Tibial artery (tissue), 4 donors: ENCODE results near the gene CUL3.

Source experiments
- DNase-seq, 2 donors: peaks; one replicate each; pipeline ENCODE4 v3.0.0-alpha.2; 2019
- H3K27ac ChIP-seq, 2 donors: fragments of 200-600 bp; sonication (generic) in 1 of 2; 1 replicate in 1 of 2; 2 replicates in 1 of 2; pipeline ENCODE4 v1.5.1; 2018 to 2019; ENCODE audit warnings: mild to moderate bottlenecking in 1 of 2
- H3K27me3 ChIP-seq, 2 donors: fragments of 200-600 bp; sonication (generic) in 1 of 2; one replicate each; pipeline versions ENCODE4 v1.5.1 to v1.6.0; 2016 to 2019
- H3K36me3 ChIP-seq, 3 donors: fragments of 200-600 bp; sonication (generic) in 2 of 3; one replicate each; pipeline ENCODE4 v1.5.1; 2016 to 2019; ENCODE audit warnings: mild to moderate bottlenecking in 2 of 3
- H3K4me1 ChIP-seq, 4 donors: fragments of 200-600 bp; sonication (generic) in 2 of 4; 1 replicate in 3 of 4; 2 replicates in 1 of 4; pipeline ENCODE4 v1.5.1; 2016 to 2019
- H3K4me3 ChIP-seq, 2 donors: fragments of 200-600 bp; sonication (generic) in 1 of 2; 1 replicate in 1 of 2; 2 replicates in 1 of 2; pipeline ENCODE4 v1.5.1; 2018 to 2019; ENCODE audit warnings: mild to moderate bottlenecking in 2 of 2
- H3K9me3 ChIP-seq, 3 donors: fragments of 200-600 bp; sonication (generic) in 1 of 3; one replicate each; pipeline ENCODE4 v1.5.1; 2016 to 2019
- intact Hi-C: fragments of 100-400 bp; cut with DNase I; formaldehyde crosslinking; loops from one replicate; pipeline ENCODE4 v1.15.0; 2023; ENCODE audit warnings: low total_unique reads
- TF ChIP-seq, protein P1 (sequence below), 2 experiments: fragments of 200-600 bp in 1 of 2; fragments of 450-650 bp in 1 of 2; IDR thresholded peaks; one replicate each; pipeline ENCODE4 v1.5.1; 2017 to 2019; ENCODE audit warnings: antibody characterized with exemption in 2 of 2, mild to moderate bottlenecking in 1 of 2, moderate library complexity in 1 of 2

CUL3 gene

DNA sequence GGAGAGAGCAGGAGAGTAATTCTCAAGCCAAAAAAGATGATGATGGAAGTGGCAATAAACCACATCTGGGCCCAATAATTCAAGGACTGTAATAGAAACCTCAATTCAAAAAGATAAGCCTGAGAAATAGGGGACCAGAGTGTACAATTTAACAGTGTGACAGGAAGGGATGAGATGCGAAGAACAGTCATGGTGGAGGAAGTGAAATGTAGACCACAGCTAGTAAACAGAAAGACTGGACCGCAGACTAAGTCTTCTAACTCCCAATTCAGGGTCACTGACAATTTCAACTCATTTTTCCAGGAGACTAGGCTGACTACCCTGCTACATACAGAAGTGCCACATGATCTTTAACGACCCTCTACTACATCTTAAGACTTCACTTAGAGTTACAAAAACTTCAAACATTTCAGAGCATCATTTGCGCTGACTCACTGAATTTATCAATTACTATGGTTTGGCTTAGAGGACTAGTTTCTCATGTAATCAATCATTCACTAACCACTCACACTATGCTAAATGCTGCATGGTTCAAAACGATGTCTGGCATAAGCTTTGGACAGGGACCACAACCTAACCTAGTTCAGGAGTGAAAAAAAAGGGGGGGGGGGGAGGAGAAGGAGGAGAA is 9.0 kb downstream of the CUL3 start:
- no peak overlapping the region for H3K4me3 ChIP-seq
- H3K9me3 ChIP-seq, result no peaks in the 10 kb centered on the region
- H3K27me3 ChIP-seq, result no peaks in the 10 kb centered on the region
- H3K36me3 ChIP-seq, result no peaks in the 10 kb centered on the region
- H3K27ac ChIP-seq, result no peak overlapping the region
- peaks cover 0 to 96% (median 23%) of the 10 kb centered on the region in 4 donors for H3K4me1 ChIP-seq
- no peak for DNase-seq
- TF ChIP-seq, protein P1, sequence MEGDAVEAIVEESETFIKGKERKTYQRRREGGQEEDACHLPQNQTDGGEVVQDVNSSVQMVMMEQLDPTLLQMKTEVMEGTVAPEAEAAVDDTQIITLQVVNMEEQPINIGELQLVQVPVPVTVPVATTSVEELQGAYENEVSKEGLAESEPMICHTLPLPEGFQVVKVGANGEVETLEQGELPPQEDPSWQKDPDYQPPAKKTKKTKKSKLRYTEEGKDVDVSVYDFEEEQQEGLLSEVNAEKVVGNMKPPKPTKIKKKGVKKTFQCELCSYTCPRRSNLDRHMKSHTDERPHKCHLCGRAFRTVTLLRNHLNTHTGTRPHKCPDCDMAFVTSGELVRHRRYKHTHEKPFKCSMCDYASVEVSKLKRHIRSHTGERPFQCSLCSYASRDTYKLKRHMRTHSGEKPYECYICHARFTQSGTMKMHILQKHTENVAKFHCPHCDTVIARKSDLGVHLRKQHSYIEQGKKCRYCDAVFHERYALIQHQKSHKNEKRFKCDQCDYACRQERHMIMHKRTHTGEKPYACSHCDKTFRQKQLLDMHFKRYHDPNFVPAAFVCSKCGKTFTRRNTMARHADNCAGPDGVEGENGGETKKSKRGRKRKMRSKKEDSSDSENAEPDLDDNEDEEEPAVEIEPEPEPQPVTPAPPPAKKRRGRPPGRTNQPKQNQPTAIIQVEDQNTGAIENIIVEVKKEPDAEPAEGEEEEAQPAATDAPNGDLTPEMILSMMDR (IDR thresholded peaks at IDR 0.05), result no peak
- intact Hi-C loops, result loop anchor here (10.0 kb wide), 1 partner anchor 51 kb away; no protein-coding TSS in a partner anchor

DNA sequence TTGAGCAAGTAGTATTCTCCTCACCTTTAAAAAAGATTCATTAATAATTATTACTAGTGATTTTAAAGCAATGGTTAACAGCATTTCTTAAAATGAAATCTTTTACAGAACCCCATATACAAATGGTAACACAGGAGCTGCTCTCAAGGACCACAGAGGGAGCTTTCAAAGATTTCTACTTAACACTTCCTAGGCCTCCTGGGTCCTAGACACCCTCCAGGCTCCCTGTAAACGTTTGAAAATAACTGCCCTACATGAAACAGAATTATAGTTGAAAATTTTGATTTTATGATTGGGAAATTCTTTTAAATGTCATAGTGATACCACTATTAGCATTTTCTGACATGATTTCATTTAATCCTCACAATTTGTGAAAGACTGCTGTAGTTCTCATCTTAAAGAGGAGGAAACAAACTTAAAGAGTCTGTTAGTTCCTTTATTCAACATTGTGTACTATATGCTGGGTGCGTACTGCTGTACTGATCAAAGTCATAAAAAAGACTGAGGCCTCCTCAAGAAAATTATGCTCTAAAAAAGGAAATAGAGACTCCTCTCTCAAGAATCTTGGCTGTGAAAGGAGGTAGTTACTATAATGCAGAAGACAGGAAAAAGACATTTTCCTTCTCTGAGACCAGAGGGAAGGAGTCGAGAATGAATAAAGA is 10.6 kb downstream of the CUL3 start:
- peaks cover 0 to 96% (median 25%) of the 10 kb centered on the region in 4 donors for H3K4me1 ChIP-seq
- H3K36me3 ChIP-seq, result no peaks in the 10 kb centered on the region
- TF ChIP-seq, protein P1 (IDR thresholded peaks at IDR 0.05), result no peak
- no peak overlapping the region for H3K27ac ChIP-seq
- no peaks in the 10 kb centered on the region for H3K27me3 ChIP-seq
- no peak for DNase-seq
- H3K9me3 ChIP-seq, result no peaks in the 10 kb centered on the region
- no peak overlapping the region for H3K4me3 ChIP-seq
- intact Hi-C loops, result loop anchor here (10.0 kb wide), 1 partner anchor 50 kb away; no protein-coding TSS in a partner anchor

DNA sequence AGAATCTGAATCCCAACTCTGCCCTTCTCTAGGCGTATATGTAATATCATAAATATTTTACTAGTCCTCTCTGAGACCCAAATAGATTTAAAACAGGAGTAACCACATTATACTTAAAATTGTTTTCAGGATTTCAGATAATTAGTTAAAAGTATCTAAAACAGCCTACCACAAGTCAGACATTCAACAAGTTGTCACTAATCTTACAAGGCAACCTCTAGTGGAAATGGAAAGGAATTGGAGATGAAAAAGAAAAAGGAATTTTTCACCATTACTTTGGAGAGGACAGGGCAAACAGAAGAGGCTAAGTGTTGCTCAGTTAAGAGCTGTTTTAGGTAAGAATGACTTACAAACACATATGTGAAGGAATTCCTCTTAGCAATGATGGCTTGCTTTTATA is 11.4 kb downstream of the CUL3 start:
- Histone ChIP-seq H3K27me3 (no peaks in the 10 kb centered on the region), H3K27ac (no peak overlapping the region), H3K36me3 (no peaks in the 10 kb centered on the region), H3K4me1 (peaks cover 0 to 96% (median 25%) of the 10 kb centered on the region in 4 donors), H3K4me3 (no peak overlapping the region), H3K9me3 (no peaks in the 10 kb centered on the region)
- intact Hi-C loops, result loop anchor here (10.0 kb wide), 1 partner anchor 49 kb away; no protein-coding TSS in a partner anchor
- TF ChIP-seq, protein P1 (IDR thresholded peaks at IDR 0.05), result no peak
- no peak for DNase-seq

DNA sequence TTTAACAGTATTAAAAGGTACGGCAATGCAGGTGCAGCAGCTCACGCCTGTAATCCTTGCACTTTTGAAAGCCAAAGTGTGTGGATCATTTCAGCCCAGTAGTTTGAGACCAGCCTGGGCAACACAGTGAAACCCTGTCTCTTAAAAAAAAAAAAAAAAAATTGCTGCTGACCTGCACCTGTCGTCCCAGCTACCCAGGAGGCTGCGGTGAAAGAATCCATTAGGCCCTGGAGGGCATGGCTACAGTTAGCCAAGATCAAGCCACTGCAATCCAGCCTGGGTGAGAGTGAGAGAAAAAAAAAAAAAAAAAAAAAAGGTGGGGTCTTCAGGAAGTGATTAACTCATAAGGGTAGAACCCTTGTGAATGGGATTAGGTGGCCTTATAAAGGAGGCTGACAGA is 12.8 kb downstream of the CUL3 start:
- no peak overlapping the region for H3K4me3 ChIP-seq
- H3K27me3 ChIP-seq, result no peaks in the 10 kb centered on the region
- peaks cover 0 to 95% (median 27%) of the 10 kb centered on the region in 4 donors for H3K4me1 ChIP-seq
- intact Hi-C loops, result loop anchor here (10.0 kb wide), 1 partner anchor 48 kb away; no protein-coding TSS in a partner anchor
- H3K9me3 ChIP-seq, result no peaks in the 10 kb centered on the region
- TF ChIP-seq, protein P1 (IDR thresholded peaks at IDR 0.05), result no peak
- no peaks in the 10 kb centered on the region for H3K36me3 ChIP-seq
- H3K27ac ChIP-seq, result no peak overlapping the region
- no peak for DNase-seq

DNA sequence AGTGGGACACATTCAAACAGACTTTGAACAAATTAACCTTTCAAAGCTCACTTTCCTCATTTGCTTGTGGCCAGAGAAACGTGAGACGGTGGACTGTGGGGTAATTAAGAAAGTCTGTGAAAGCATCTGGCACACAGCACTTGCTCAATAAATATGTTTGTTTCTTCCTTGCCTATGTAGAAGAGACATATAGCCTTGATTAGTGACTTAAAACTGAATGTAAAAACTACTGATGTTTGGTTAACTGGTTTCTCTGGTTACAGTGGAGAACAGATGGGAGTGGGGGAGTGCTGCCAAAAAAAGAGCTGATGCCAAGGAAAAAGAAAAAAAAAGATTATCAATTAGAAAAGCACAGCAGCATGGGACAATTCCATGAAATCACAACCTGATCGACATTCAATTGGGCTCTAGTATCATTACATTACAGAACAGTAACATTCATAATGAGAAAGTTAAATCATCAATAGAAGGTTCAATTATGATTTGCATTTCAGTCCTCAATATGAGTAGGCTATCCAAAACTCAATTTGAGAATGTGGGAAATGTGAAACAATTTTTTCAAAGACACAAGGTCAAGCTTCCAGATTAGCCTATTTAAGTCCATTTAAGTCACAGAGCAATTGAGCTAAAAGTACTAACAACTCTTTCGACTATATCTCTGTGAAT is 14.7 kb downstream of the CUL3 start:
- no peak overlapping the region for H3K27ac ChIP-seq
- intact Hi-C loops, result loop anchor here (10.0 kb wide), 1 partner anchor 46 kb away; no protein-coding TSS in a partner anchor

More for the DNA sequence above, 14.7 kb downstream of the CUL3 start:
- H3K4me3 ChIP-seq, result no peak overlapping the region
- H3K36me3 ChIP-seq, result peaks cover 0 to 10% (median 0%) of the 10 kb centered on the region in 3 donors
- no peaks in the 10 kb centered on the region for H3K27me3 ChIP-seq
- DNase-seq, result no peak
- H3K4me1 ChIP-seq, result peaks cover 0 to 80% (median 21%) of the 10 kb centered on the region in 4 donors
- TF ChIP-seq, protein P1 (IDR thresholded peaks at IDR 0.05), result no peak
- H3K9me3 ChIP-seq, result peaks cover 0 to 9% (median 0%) of the 10 kb centered on the region in 3 donors
